NCI-H2029 (cell line): ENCODE data around the gene ARHGAP33.

Experiments used
- DNase-seq: peaks from one replicate; lab custom pipeline; 2025; lab: John Stamatoyannopoulos, UW

ARHGAP33 gene

DNA sequence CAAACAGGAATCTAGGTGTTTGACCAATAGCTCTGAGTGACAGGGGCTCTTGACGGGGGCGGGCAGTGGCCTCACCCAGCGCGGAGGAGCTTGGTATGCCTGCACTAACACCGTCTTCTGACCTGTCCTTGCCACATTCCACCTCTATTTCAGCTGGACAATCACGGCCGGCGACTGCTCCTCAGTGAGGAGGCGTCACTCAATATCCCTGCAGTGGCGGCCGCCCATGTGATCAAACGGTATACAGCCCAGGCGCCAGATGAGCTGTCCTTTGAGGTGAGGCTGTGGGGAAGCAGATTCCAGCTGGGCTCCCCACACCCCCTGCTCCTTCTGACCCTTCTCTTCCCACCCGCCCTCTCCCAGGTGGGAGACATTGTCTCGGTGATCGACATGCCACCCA is 4.7 kb downstream of the ARHGAP33 start:
- DNase-seq, result no peak

DNA sequence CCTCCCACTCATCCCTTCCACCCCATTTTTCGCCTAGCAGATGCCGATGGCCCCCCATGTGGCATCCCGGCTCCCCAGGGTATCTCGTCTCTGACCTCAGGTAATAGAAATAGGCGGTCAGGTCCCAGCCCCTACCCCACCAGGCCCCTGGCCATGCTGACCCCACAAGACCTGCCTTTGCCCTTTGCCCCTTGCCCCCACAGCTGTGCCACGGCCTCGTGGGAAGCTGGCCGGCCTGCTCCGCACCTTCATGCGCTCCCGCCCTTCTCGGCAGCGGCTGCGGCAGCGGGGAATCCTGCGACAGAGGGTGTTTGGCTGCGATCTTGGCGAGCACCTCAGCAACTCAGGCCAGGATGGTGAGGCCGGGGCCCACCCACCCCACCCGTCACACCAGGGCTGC is 5.4 kb downstream of the ARHGAP33 start:
- no peak for DNase-seq

DNA sequence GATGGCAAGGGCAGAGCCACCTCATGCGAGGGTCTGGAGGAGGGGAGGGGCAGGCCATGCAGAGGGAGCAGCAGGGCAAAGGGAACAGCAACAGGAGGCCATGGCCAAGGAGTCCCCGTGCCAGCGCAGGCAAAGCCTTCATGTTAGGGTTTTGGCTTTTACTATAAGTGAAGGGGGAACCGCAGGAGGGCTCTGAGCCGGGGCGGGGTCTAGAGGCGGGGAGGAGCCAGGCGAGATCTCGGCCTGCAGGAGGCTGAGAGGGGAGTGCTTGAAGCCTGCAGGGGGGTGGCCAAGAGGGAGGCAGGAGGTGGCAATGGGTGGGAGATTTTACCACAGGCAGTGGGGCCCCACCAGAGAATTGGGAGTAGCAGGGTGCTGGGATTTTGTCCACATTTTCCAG is 6.3 kb downstream of the ARHGAP33 start:
- no peak for DNase-seq

- DNase-seq, result no peak
Measured at GRCh38 chr19:35782589-35782988, 7.2 kb downstream of the ARHGAP33 start.

- no peak for DNase-seq
Measured at GRCh38 chr19:35783469-35784434, 8.4 kb downstream of the ARHGAP33 start.

DNA sequence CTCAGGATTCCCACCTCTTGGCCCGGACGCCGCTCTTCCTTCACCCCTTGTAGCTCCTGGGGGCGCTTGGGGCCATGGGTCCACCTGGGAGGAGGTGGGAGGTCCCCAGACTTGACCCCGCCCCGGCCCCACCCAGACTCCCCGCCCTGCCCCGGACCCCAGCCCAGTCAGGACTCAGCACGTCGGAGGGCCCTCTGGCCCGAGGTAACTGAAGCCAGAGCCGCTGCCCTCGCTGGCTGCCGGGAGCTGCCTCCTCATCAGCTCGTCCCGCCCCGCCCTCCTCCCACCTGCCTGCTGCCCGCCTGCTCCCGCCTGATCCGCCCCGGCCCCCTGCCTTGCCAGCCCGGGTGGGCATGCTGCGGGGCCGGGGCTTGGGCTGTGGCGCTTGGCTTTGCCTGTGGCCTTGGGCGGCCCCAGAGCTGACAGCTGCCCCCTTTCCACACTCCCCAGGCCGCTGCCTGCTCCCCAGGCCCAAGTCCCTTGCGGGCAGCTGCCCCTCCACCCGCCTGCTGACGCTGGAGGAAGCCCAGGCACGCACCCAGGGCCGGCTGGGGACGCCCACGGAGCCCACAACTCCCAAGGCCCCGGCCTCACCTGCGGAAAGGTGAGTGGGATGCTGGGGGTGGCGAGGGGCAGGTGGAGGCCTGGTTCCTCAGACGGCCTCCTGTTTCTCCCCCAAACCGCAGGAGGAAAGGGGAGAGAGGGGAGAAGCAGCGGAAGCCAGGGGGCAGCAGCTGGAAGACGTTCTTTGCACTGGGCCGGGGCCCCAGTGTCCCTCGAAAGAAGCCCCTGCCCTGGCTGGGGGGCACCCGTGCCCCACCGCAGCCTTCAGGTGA is 9.4 kb downstream of the ARHGAP33 start:
- DNase-seq, result no peak

- no peak for DNase-seq
Measured at GRCh38 chr19:35785339-35785627, 9.9 kb downstream of the ARHGAP33 start.

GRCh38 chr19:35786299-35787160 is 11.2 kb downstream of the ARHGAP33 start:
- no peak for DNase-seq

- no peak for DNase-seq
Measured at GRCh38 chr19:35787227-35787799, 11.9 kb downstream of the ARHGAP33 start.

- DNase-seq, result no peak
Measured at GRCh38 chr19:35788205-35788960, 13.0 kb downstream of the ARHGAP33 start.

GRCh38 chr19:35789195-35789977 is 14.0 kb downstream of the ARHGAP33 start:
- no peak for DNase-seq

- no peak for DNase-seq
Measured at GRCh38 chr19:35789978-35790944, 14.9 kb downstream of the ARHGAP33 start.

DNA sequence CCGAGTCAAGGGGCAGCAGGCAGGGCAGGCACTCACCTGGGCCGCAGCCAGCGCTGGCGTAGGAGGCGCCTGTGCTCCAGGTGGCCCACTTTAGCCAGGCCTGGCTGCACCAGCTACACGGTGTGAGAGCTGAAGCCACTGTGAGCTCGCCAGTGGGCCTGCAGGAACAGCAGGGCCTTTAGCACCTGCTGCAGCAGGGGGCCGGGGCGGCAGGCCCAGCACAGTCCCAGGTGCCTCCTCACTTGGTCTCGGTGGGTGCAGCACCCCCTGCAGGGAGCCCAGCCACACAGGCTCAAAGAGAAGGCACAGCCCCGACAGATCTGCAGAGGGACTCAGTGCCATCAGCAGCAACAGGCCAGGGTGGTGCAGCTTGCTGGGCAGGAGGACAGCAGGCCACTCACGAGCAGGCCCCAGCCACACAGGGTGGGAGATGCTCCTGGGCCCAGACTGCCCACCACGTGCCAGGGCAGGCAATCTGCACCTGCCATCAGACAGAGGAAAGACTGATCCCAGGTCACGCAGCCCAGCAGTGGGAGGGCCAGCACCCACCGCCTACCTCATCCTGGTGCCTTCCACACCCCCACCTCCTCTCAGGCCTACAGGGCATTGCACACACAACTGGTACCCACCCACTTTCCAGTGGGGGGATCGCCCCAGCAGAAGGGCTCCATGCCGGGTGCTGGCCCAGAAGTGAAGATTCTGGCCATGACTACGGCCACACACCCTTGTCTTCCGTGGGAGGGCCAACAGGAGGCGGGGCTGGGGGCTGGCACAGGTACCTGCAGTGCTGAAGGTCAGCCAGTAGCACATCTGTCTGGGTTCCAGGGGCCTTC is 15.8 kb downstream of the ARHGAP33 start:
- peak; percentile 72 for DNase-seq

- DNase-seq, result no peak
Measured at GRCh38 chr19:35791814-35792279, 16.5 kb downstream of the ARHGAP33 start.

GRCh38 chr19:35792312-35792711 is 16.9 kb downstream of the ARHGAP33 start:
- DNase-seq, result no peak

DNA sequence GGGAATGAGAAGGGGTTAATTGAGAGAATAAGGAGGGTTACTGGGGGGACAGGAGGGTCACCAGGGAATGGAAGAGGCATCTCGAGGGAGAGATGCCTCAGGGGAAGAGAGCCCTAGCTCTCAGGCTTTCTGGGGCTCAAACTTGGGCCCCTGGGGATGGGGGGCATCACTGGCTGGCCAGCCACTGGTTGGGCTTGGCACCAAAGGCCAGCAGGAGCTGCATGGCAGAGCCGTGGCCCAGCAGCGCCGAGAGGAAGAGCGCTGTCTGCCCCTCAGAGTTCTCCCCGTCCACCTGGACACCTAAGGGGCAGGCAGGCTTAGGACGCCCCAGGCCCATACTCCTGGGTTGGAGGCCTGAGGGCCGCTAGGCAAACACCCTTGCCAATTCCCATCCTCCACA is 17.5 kb downstream of the ARHGAP33 start:
- no peak for DNase-seq

DNA sequence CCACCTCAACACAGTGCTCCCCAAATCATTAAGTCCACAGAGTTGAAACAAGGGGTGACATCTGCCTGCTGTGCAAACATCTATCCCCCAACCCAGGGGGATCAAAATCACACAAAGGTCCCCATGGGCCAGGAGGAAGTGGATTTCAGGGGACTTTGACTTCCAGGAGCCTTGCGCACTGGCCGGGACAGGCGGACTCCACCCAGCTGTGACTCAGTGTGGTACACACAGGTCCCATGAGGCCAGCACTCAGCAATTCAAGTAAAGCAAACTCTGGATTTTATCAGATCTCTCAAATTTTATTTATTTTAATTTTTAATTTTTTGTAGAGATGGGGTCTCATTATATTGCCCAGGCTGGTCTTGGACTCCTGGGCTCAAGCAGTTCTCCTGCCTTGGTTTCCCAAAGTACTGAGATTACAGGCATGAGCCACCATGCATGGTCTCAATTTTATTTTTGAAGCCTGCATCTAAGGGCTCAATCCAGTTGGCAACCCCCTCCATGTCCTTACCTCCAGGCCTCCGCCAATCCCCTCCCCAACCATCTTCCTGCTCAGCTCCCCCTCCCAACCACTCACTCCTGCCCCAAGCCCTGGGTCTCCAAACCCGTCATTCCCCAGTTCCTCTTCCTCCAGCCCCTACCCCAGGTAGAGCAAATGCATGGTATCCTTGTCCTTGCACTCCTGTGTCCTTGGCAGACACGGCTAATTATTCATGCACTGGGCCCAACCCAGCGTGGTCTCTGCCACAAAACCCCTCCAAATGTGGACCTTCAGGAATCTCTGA is 18.2 kb downstream of the ARHGAP33 start:
- no peak for DNase-seq
